PC-9 (cell line): ENCODE measurements around the gene GAB4. TPM values are rescaled to one million over a fixed set of nuclear protein-coding genes. Genes with fewer than 3 reads are reported as not detected.

ENCODE experiments used
- BruUV-seq: library from RNA; stranded (reverse); fragments of 400-500 nt; replicated peaks from 2 replicates; lab custom pipeline; 2021; lab: Mats Ljungman, UMichigan
- CTCF ChIA-PET: fragments of 300-600 bp; sonication (Branson Sonifier 250); formaldehyde crosslinking; loops from one replicate; lab custom pipeline; 2022; ENCODE audit warnings: antibody characterized with exemption; lab: Charles Lee
- POLR2A ChIA-PET: fragments of 300-600 bp; sonication (Branson Sonifier 250); formaldehyde crosslinking; loops from one replicate; lab custom pipeline; 2022; ENCODE audit warnings: antibody characterized with exemption; ENCODE audit not compliant: unreplicated experiment; lab: Charles Lee
- DNase-seq, 2 experiments: peaks; one replicate each; pipeline versions ENCODE4 v3.0.0 to v3.0.0-alpha.2; 2015 to 2022; ENCODE audit warnings: mixed read lengths in 1 of 2
- H2AFZ ChIP-seq: fragments of 200-600 bp; sonication (generic); 2 replicates; pipeline ENCODE4 v1.8.1; 2017; ENCODE audit warnings: antibody characterized with exemption
- H3F3A ChIP-seq: fragments of 200-600 bp; sonication (generic); 2 replicates; pipeline ENCODE4 v1.8.1; 2017; ENCODE audit warnings: antibody characterized with exemption, mild to moderate bottlenecking, low read depth; ENCODE audit not compliant: insufficient read depth
- H3K27ac ChIP-seq: fragments of 200-600 bp; sonication (generic); 2 replicates; pipeline ENCODE4 v1.6.1; 2016; ENCODE audit warnings: mixed run types
- H3K27me3 ChIP-seq: fragments of 200-600 bp; sonication (generic); 2 replicates; pipeline ENCODE4 v1.6.1; 2016; ENCODE audit warnings: low read depth, mixed run types; ENCODE audit not compliant: insufficient read depth
- H3K36me3 ChIP-seq: fragments of 200-600 bp; sonication (generic); 2 replicates; pipeline ENCODE4 v1.6.1; 2016; ENCODE audit warnings: low read depth, mixed run types
- H3K4me1 ChIP-seq: fragments of 200-600 bp; sonication (generic); replicated peaks from 2 replicates; pipeline ENCODE4 v1.6.1; 2016; ENCODE audit warnings: mixed run types; ENCODE audit not compliant: insufficient read depth
- H3K4me2 ChIP-seq: fragments of 200-600 bp; sonication (generic); 2 replicates; pipeline ENCODE4 v1.6.1; 2017; ENCODE audit warnings: mixed run types
- H3K4me3 ChIP-seq: fragments of 200-600 bp; sonication (generic); 2 replicates; pipeline ENCODE4 v1.6.1; 2016; ENCODE audit warnings: mixed run types
- H3K79me2 ChIP-seq: fragments of 200-600 bp; sonication (generic); 2 replicates; pipeline ENCODE4 v1.6.1; 2017; ENCODE audit warnings: low read depth, mixed run types
- H3K9me2 ChIP-seq: fragments of 200-600 bp; sonication (generic); 2 replicates; pipeline ENCODE4 v1.8.1; 2017; ENCODE audit warnings: mild to moderate bottlenecking; ENCODE audit not compliant: insufficient read depth
- H3K9me3 ChIP-seq: fragments of 200-600 bp; sonication (generic); 2 replicates; pipeline ENCODE4 v1.8.1; 2016; ENCODE audit warnings: low read depth; ENCODE audit not compliant: insufficient read depth
- H4K20me1 ChIP-seq: fragments of 200-600 bp; sonication (generic); 2 replicates; pipeline ENCODE4 v1.8.1; 2017; ENCODE audit not compliant: insufficient read depth
- EZH2 ChIP-seq: fragments of 200-600 bp; sonication (generic); IDR thresholded peaks from 2 replicates; pipeline ENCODE4 v1.8.0; 2017; ENCODE audit warnings: antibody characterized with exemption, low read depth
- intact Hi-C: fragments of 100-400 bp; cut with micrococcal nuclease; formaldehyde crosslinking; loops from one replicate; pipeline ENCODE4 v1.10.0; 2022; ENCODE audit not compliant: unreplicated experiment
- total RNA-seq: library from RNA; stranded (reverse); gene quantifications from 2 replicates; pipeline ENCODE4 v1.2.3, GENCODE V29; 2021
- TF ChIP-seq, protein P1 (sequence below): fragments of 200-600 bp; sonication (generic); conservative IDR thresholded peaks from 2 replicates; pipeline ENCODE4 v1.6.1; 2017; ENCODE audit warnings: mixed run types, antibody characterized with exemption, mild to moderate bottlenecking, moderate library complexity

GAB4 gene
- total RNA-seq, 1 experiment from 2014 or later = not detected

DNA sequence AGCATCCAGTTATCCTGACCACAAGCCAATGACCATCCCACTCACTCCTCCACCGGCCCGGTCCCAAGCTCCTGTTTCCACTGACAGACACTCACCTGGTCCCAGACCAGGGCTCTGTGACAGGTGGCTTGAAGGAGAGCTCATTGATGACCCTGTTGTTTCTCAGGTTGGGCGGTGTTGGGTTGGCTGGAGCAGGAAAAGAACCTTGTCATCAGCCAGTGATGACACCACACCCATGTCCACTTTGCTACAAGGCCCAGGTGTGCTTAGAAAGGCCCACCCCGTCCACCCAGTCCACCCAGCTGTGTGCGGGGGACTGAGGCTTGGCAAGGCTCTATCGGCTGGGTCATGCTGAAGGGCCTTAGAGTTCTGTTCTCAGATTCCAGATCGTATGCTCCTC, 42.9 kb downstream of the GAB4 start:
- no peak overlapping the region for H3K4me2 ChIP-seq
- no peak overlapping the region for H3K4me3 ChIP-seq
- no peaks in the 10 kb centered on the region for H4K20me1 ChIP-seq
- no peaks in the 10 kb centered on the region for H3F3A ChIP-seq
- no peak overlapping the region for H3K27ac ChIP-seq
- TF ChIP-seq, protein P1, sequence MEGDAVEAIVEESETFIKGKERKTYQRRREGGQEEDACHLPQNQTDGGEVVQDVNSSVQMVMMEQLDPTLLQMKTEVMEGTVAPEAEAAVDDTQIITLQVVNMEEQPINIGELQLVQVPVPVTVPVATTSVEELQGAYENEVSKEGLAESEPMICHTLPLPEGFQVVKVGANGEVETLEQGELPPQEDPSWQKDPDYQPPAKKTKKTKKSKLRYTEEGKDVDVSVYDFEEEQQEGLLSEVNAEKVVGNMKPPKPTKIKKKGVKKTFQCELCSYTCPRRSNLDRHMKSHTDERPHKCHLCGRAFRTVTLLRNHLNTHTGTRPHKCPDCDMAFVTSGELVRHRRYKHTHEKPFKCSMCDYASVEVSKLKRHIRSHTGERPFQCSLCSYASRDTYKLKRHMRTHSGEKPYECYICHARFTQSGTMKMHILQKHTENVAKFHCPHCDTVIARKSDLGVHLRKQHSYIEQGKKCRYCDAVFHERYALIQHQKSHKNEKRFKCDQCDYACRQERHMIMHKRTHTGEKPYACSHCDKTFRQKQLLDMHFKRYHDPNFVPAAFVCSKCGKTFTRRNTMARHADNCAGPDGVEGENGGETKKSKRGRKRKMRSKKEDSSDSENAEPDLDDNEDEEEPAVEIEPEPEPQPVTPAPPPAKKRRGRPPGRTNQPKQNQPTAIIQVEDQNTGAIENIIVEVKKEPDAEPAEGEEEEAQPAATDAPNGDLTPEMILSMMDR = no peak
- no peak for TF ChIP-seq EZH2
- intact Hi-C loops = no loop called here
- POLR2A ChIA-PET = no interaction called here
- BruUV-seq = no TSS peak
- H2AFZ ChIP-seq = no peak overlapping the region
- H3K9me3 ChIP-seq = no peaks in the 10 kb centered on the region
- CTCF ChIA-PET = no interaction called here
- no peaks in the 10 kb centered on the region for H3K79me2 ChIP-seq
- peaks cover 35% of the 10 kb centered on the region for H3K27me3 ChIP-seq
- H3K9me2 ChIP-seq = no peaks in the 10 kb centered on the region
- H3K36me3 ChIP-seq = no peaks in the 10 kb centered on the region
- no peaks in the 10 kb centered on the region for H3K4me1 ChIP-seq
- DNase-seq = no peak

DNA sequence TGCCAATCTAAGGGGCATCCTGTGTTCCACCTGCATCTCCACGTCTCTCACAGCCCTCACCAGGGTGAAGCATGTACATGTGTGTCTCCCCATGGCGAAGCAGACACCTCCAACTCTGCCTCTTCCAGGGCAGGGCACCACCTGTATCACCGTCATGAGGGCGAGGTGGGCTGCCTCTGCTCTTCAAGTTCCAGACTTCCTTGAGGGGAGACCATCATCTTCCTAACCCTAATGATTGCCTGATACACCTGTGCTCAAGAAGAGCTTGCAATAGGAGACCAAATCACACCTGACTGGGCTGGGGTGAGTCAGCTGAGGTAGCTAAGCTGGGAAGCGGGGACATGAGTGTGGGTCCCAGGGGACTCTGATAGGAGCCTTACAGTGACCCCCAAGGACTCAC, 43.7 kb downstream of the GAB4 start:
- Histone ChIP-seq H3K27me3 (peaks cover 40% of the 10 kb centered on the region), H3K4me1 (no peaks in the 10 kb centered on the region), H3K79me2 (no peaks in the 10 kb centered on the region), H4K20me1 (no peaks in the 10 kb centered on the region), H2AFZ (no peak overlapping the region), H3K36me3 (no peaks in the 10 kb centered on the region), H3K9me3 (no peaks in the 10 kb centered on the region), H3K4me3 (no peak overlapping the region), H3K9me2 (no peaks in the 10 kb centered on the region), H3F3A (no peaks in the 10 kb centered on the region), H3K27ac (no peak overlapping the region), H3K4me2 (no peak overlapping the region)
- POLR2A ChIA-PET = no interaction called here
- DNase-seq = no peak
- no TSS peak for BruUV-seq
- CTCF ChIA-PET = no interaction called here
- TF ChIP-seq EZH2 = no peak
- TF ChIP-seq, protein P1 = no peak
- intact Hi-C loops = no loop called here

DNA sequence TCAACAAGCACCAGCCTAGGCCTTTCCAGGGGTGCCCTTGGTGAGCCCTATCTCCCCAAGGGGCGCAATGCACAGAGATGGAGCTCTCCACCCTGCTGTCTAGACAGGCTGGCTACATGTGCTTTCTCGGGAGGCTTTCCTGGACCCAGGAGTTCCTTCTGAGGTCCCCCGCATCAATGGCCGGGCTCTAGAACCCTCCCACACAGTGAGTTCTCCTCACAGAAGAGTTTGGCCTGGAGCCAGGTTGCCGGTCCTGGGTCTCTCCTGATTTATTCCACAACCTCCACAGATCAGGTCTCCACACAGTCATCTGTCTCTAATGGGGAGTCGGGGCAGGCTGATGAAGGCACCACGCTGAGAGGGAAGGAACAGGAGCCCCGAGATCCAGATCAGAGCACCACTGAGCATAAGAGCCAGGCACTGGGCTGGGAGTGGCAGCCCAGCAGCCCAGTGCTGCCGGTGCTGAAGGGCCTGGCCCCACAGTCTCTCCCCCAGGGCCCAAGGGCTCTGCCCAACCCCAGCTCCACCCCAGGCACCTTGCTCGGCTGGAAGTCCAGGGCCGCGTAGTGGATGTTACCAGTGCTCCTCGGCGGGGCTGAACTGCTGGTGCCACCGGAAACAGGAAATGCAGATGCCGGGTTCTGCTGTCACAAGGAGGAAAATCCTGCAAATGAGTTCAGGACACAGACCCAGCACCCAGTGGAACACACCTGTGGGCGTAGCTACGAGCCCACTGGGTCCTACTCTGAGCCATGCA, 44.7 kb downstream of the GAB4 start:
- CTCF ChIA-PET = no interaction called here
- Histone ChIP-seq H2AFZ (no peak overlapping the region), H3K9me3 (no peaks in the 10 kb centered on the region), H3K4me2 (no peak overlapping the region), H3K4me3 (no peak overlapping the region), H3K36me3 (no peaks in the 10 kb centered on the region), H4K20me1 (no peaks in the 10 kb centered on the region), H3K79me2 (no peaks in the 10 kb centered on the region), H3K27ac (no peak overlapping the region), H3F3A (no peaks in the 10 kb centered on the region), H3K9me2 (no peaks in the 10 kb centered on the region), H3K4me1 (no peaks in the 10 kb centered on the region), H3K27me3 (peaks cover 42% of the 10 kb centered on the region)
- intact Hi-C loops = no loop called here
- BruUV-seq = no TSS peak
- TF ChIP-seq EZH2 = no peak
- TF ChIP-seq, protein P1 = no peak
- DNase-seq = no peak
- POLR2A ChIA-PET = no interaction called here
